GM12891 (cell line): ENCODE data around the gene LEFTY1.
"Not testable (repeated sequence)": the region's sequence is repeated elsewhere in the genome, so short reads cannot be mapped to it uniquely, and the experiment has no call there.

Experiments
- PAX5 ChIP-seq: IDR thresholded peaks from 2 replicates; pipeline ENCODE4 v1.6.1; 2011; ENCODE audit warnings: low read length, moderate library complexity, mild to moderate bottlenecking; ENCODE audit not compliant: insufficient read depth, severe bottlenecking
- POLR2A ChIP-seq: IDR thresholded peaks from 2 replicates; pipeline ENCODE4 v1.6.1; 2011; ENCODE audit warnings: low read depth, low read length, control low read depth
- POLR2AphosphoS5 ChIP-seq: IDR thresholded peaks from 2 replicates; pipeline ENCODE4 v1.6.1; 2011; ENCODE audit warnings: low read depth, low read length, control low read depth
- POU2F2 ChIP-seq: IDR thresholded peaks from 2 replicates; pipeline ENCODE4 v1.6.1; 2011; ENCODE audit warnings: low read depth, mild to moderate bottlenecking, control low read depth, low read length, moderate library complexity
- SPI1 ChIP-seq: IDR thresholded peaks from 2 replicates; pipeline ENCODE4 v1.6.1; 2011; ENCODE audit warnings: low read depth, low read length, control low read depth
- TAF1 ChIP-seq: IDR thresholded peaks from 2 replicates; pipeline ENCODE4 v1.6.1; 2011; ENCODE audit warnings: low read depth, low read length, control low read depth

- not testable (repeated sequence) for TF ChIP-seq POLR2A, POLR2AphosphoS5, SPI1, TAF1, POU2F2, PAX5
Measured at GRCh38 chr1:225929462-225929861, 40.5 kb upstream of the LEFTY1 start.
